ENCODE results near the gene ADIRF. TPM values are rescaled to one million over a fixed set of nuclear protein-coding genes. Genes with fewer than 3 reads are reported as not detected.

Gene ADIRF
- total and polyA plus RNA-seq, 9 of the 15 experiments (the other 6 are each of a cell fraction or from before 2014, with no cell fraction given) = 0.08 TPM; not detected in 8

- Histone ChIP-seq H3K27me3 (ENCODE audit: control insufficient read depth in 2 of 2, insufficient read depth in 2 of 2, low read length in 2 of 2) (no peaks in the 10 kb centered on the region), H2AFZ (ENCODE audit: low read depth, low read length) (no peak overlapping the region), H3K36me3 (ENCODE audit: control insufficient read depth, insufficient read depth, low read length) (no peaks in the 10 kb centered on the region), H3K9ac (ENCODE audit: insufficient read depth in 1 of 2, low read depth in 2 of 2, low read length in 2 of 2) (no peak overlapping the region), H4K20me1 (replicated peaks; ENCODE audit: control insufficient read depth, insufficient read depth, low read length) (no peaks in the 10 kb centered on the region), H3K4me2 (ENCODE audit: insufficient read depth, low read length) (no peak overlapping the region), H3K4me1 (replicated peaks in 1 of 2; ENCODE audit: control insufficient read depth in 2 of 2, insufficient read depth in 2 of 2, low read length in 2 of 2) (no peaks in the 10 kb centered on the region), H3K4me3 (no peak overlapping the region), H3K79me2 (ENCODE audit: control insufficient read depth, insufficient read depth, low read length) (no peaks in the 10 kb centered on the region), H3K27ac (ENCODE audit: extremely low read depth, low read depth, low read length) (no peak overlapping the region), H3K9me1 (ENCODE audit: control insufficient read depth, insufficient read depth, low read length) (no peaks in the 10 kb centered on the region), H3K9me3 (replicated peaks; ENCODE audit: control insufficient read depth, insufficient read depth, low read depth, low read length) (no peaks in the 10 kb centered on the region)
- intact Hi-C loops (cut with micrococcal nuclease) (no loop called here), in situ Hi-C loops (cut with MboI) (no loop called here)
- ATAC-seq (no peak), FAIRE-seq (no peak), DNase-seq (ENCODE audit: extremely low read depth in 1 of 4, low spot score in 3 of 4) (no peak)
- ChIA-PET CTCF (ENCODE audit: low intra/inter-chr PET ratio) (no interaction called here), POLR2A (no interaction called here)
- no TSS peak for BruUV-seq (replicated peaks)
- 37% methylated on average over 2 of the region's 2 CpGs for WGBS (ENCODE audit: insufficient coverage, low coverage, missing lambda C conversion rate)
- TF ChIP-seq CREB3L1 (IDR thresholded peaks at IDR 0.05; ENCODE audit: borderline replicate concordance, low read depth) = no peak
- no peak for TF ChIP-seq ZBTB9 (CRISPR knock-in tag; IDR thresholded peaks at IDR 0.05)
- no peak for TF ChIP-seq ESRRA (IDR thresholded peaks at IDR 0.05; ENCODE audit: borderline replicate concordance, low read depth)
- no peak for TF ChIP-seq ZBTB49 (CRISPR knock-in tag; IDR thresholded peaks at IDR 0.05; ENCODE audit: borderline replicate concordance)
- no peak for TF ChIP-seq SOX6 (IDR thresholded peaks at IDR 0.05)
- no peak for TF ChIP-seq ZNF318 (IDR thresholded peaks at IDR 0.05; ENCODE audit: borderline replicate concordance in 1 of 2, low read depth in 1 of 2)
Measured at GRCh38 chr10:86932674-86933073, 35.6 kb upstream of the ADIRF start.

All from K562 (cell line).